Calu3 (cell line): ENCODE results near the gene LAX1. TPM values are rescaled to one million over a fixed set of nuclear protein-coding genes. Genes with fewer than 3 reads are reported as not detected.
"Not testable (repeated sequence)": the region's sequence is repeated elsewhere in the genome, so short reads cannot be mapped to it uniquely, and the experiment has no call there.

ENCODE experiments used
- BruUV-seq: library from RNA; stranded (reverse); fragments of 400-500 nt; replicated peaks from 2 replicates; lab custom pipeline; 2021; lab: Mats Ljungman, UMichigan
- CTCF ChIA-PET: fragments of 300-600 bp; sonication (Branson Sonifier 250); formaldehyde crosslinking; loops from one replicate; lab custom pipeline; 2022; ENCODE audit warnings: antibody characterized with exemption; lab: Charles Lee
- DNase-seq: peaks from one replicate; pipeline ENCODE4 v3.0.0; 2022
- H3K27ac Mint-ChIP-seq: one replicate; pipeline ENCODE4 v1.8.0; 2022; ENCODE audit warnings: mixed read lengths; ENCODE audit not compliant: unreplicated experiment
- H3K27me3 Mint-ChIP-seq: one replicate; pipeline ENCODE4 v1.8.0; 2022; ENCODE audit warnings: mixed read lengths; ENCODE audit not compliant: unreplicated experiment
- H3K36me3 Mint-ChIP-seq: one replicate; pipeline ENCODE4 v1.8.0; 2022; ENCODE audit warnings: mild to moderate bottlenecking, moderate library complexity, mixed read lengths; ENCODE audit not compliant: insufficient read depth, unreplicated experiment
- H3K4me1 Mint-ChIP-seq: one replicate; pipeline ENCODE4 v1.8.0; 2022; ENCODE audit warnings: mild to moderate bottlenecking, low read depth, mixed read lengths; ENCODE audit not compliant: unreplicated experiment
- H3K4me3 Mint-ChIP-seq: one replicate; pipeline ENCODE4 v1.8.0; 2022; ENCODE audit warnings: mild to moderate bottlenecking, low read depth, moderate library complexity, mixed read lengths; ENCODE audit not compliant: unreplicated experiment
- H3K9me3 Mint-ChIP-seq: one replicate; pipeline ENCODE4 v1.8.0; 2022; ENCODE audit warnings: low read depth, mixed read lengths; ENCODE audit not compliant: unreplicated experiment
- CTCF ChIP-seq: fragments of 200-600 bp; IDR thresholded peaks from one replicate; pipeline ENCODE4 v1.8.0; 2022; ENCODE audit warnings: antibody characterized with exemption; ENCODE audit not compliant: unreplicated experiment
- intact Hi-C: fragments of 100-400 bp; cut with micrococcal nuclease; formaldehyde crosslinking; loops from one replicate; pipeline ENCODE4 v1.10.0; 2022; ENCODE audit not compliant: unreplicated experiment
- total RNA-seq: library from RNA; stranded (reverse); gene quantifications from 2 replicates; pipeline ENCODE4 v1.2.3, GENCODE V29; 2022

Gene LAX1
- total RNA-seq, 1 experiment from 2014 or later: not detected

GRCh38 chr1:203754455-203754864 is 10.5 kb upstream of the LAX1 start:
- H3K4me1 Mint-ChIP-seq: peaks cover 26% of the 10 kb centered on the region
- CTCF ChIA-PET: no interaction called here
- no peaks in the 10 kb centered on the region for H3K9me3 Mint-ChIP-seq
- H3K36me3 Mint-ChIP-seq: no peaks in the 10 kb centered on the region
- no peaks in the 10 kb centered on the region for H3K27me3 Mint-ChIP-seq
- intact Hi-C loops: no loop called here
- no peak for TF ChIP-seq CTCF
- no TSS peak for BruUV-seq
- no peak for DNase-seq
- H3K4me3 Mint-ChIP-seq: no peak overlapping the region
- no peak overlapping the region for H3K27ac Mint-ChIP-seq

GRCh38 chr1:203756036-203756435 is 8.9 kb upstream of the LAX1 start:
- peaks cover 21% of the 10 kb centered on the region for H3K4me1 Mint-ChIP-seq
- H3K27ac Mint-ChIP-seq: no peak overlapping the region
- no peak for TF ChIP-seq CTCF
- H3K27me3 Mint-ChIP-seq: no peaks in the 10 kb centered on the region
- no TSS peak for BruUV-seq
- H3K36me3 Mint-ChIP-seq: no peaks in the 10 kb centered on the region
- intact Hi-C loops: no loop called here
- DNase-seq: no peak
- no peak overlapping the region for H3K4me3 Mint-ChIP-seq
- CTCF ChIA-PET: no interaction called here
- H3K9me3 Mint-ChIP-seq: no peaks in the 10 kb centered on the region

- H3K36me3 Mint-ChIP-seq, H3K27ac Mint-ChIP-seq, BruUV-seq, H3K27me3 Mint-ChIP-seq, DNase-seq, H3K9me3 Mint-ChIP-seq, intact Hi-C loops, CTCF ChIA-PET, H3K4me3 Mint-ChIP-seq, H3K4me1 Mint-ChIP-seq: not testable (repeated sequence)
These were observed 6.2 kb upstream of the LAX1 start for GRCh38 chr1:203758749-203759148.

- TF ChIP-seq CTCF: no peak
- Mint-ChIP-seq H3K27ac (no peak overlapping the region), H3K9me3 (no peaks in the 10 kb centered on the region), H3K4me3 (no peak overlapping the region), H3K36me3 (no peaks in the 10 kb centered on the region), H3K4me1 (peaks cover 10% of the 10 kb centered on the region), H3K27me3 (peaks cover 16% of the 10 kb centered on the region)
- no TSS peak for BruUV-seq
- DNase-seq: no peak
- intact Hi-C loops: no loop called here
- CTCF ChIA-PET: interaction anchor here (0.6 kb wide), 1 partner anchor 57 kb away, joined by 4 read pairs; no protein-coding TSS in a partner anchor
These were observed 4.5 kb upstream of the LAX1 start for GRCh38 chr1:203760506-203760905.

GRCh38 chr1:203761958-203762357 is 3.0 kb upstream of the LAX1 start:
- H3K9me3 Mint-ChIP-seq, H3K36me3 Mint-ChIP-seq, BruUV-seq, DNase-seq, H3K27ac Mint-ChIP-seq, H3K4me3 Mint-ChIP-seq, H3K4me1 Mint-ChIP-seq, intact Hi-C loops: not testable (repeated sequence)
- peaks cover 16% of the 10 kb centered on the region for H3K27me3 Mint-ChIP-seq
- CTCF ChIA-PET: interaction anchor here (0.7 kb wide), 1 partner anchor 85 kb away, joined by 3 read pairs; no protein-coding TSS in a partner anchor
